HCEC 1CT (cell line): ENCODE data around the gene BEST2.

Experiments used
- DNase-seq: peaks from one replicate; pipeline ENCODE4 v3.0.0-alpha.2; 2017

BEST2 gene

GRCh38 chr19:12772323-12772722, 20.7 kb downstream of the BEST2 start:
- no peak for DNase-seq

DNA sequence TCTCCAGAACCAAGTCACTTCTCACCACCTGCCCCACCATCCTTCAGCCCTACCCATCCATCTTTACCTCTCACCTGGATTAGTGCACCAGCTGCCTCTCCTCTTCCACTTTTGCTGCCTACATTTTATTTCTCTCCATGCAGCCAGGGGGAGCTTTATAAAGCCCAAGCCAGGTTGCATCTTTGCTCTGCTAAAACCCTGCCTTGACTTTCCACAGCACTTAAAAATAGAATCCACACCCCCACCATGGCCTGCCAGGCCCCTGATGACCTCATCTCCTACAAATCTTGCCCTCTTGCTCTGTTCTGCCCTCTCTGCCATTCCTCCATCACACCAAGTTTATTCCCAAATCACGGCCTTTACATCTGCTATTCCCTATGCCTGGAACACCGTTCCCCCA, 22.0 kb downstream of the BEST2 start:
- peak; percentile 34 for DNase-seq

DNA sequence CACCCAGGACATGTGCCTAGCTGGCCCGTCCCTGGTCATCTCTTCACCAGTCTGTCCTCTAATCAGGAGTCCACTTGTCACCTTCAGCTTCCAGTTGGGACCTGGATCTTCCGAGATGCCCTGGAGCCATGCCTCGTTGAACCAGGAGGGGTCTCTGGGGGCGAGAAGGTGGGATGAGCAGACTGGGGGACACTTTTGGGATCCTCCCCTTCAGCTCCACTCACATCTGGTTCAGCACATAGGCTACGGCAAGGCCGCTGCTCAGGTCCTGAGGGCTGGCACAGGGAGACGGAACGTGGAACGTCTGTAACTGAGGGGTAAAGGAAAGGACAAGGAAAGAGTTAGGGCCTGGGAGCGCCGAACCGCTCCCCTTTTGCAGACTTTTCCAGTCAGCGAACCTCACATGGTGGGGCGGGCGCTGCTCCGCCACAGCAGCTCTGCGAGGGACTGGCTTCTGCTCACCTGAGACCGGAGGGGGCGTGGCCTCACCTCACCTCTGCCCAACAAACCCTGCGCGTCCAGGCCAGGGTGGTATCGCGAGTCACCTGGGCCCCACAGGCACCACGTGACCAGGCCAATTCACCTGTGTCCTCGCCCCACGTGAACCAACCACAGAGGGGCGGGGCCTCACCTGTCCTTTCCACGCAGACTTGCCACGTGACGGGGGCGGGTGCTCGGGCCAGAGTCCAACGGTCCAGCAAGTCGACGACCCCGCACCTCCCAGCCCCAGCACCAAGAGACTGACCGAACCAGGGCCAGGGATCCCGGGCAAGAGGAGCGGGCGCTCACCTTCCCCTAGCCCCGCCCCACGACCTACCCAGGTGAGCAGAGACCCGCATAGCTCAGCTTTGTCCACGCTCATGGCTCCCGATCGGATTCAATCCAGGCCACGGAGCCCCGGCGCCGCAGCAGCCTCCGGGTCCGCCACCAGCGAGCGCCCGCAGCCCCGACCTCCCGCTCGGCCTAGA, 23.3 kb downstream of the BEST2 start, which contains the start of gene HOOK2:
TSS of gene HOOK2 (minus strand) at position 965 of the 968 bp plus-strand sequence. CDS start at position 862, 103 bp downstream.
- DNase-seq: no peak

- peak; percentile 68 for DNase-seq
Measured at GRCh38 chr19:12777217-12778016, 25.8 kb downstream of the BEST2 start.

DNA sequence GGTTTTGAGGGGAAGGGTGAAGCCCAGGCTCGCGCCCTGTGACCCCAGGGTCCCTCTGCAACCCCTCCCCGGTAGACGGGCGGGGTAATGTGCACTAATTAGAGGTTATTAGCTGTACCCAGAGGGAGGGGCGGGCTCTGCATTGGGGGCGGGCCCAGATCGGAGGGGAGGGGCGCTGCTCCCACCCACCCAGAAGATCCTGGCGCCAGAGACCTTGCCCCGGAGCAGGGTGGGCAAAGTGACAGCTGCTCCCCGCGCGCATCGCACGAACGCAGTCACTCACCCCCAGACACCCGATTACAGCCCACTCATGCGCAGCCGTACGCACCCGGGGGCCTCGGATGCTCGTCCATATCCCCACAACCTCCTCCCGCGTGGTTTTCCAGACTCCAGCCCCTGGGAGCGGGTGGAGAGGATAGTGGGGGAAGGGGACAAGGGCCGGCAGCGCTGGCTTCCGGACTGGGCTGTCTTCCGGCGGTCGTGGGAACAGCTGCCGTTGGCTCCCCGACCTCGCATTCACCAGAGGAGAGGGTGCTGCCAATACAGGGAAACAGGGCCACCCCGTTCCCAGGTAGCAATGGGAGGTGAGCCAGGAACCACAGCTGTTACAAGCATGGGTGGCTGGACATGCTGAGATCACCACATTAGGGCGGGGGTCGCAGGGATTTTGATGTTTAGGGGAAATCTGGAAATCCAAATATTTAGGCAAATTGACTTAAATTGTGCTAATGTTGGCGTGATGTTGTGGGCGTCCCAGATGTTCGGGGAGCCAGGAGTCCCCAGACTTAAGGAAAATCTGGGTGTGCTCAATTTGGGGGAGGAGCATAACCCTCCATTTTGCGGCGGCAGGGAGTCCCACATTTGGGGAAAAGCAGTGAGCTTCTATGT, 26.7 kb downstream of the BEST2 start:
- DNase-seq: peak; percentile 69

DNA sequence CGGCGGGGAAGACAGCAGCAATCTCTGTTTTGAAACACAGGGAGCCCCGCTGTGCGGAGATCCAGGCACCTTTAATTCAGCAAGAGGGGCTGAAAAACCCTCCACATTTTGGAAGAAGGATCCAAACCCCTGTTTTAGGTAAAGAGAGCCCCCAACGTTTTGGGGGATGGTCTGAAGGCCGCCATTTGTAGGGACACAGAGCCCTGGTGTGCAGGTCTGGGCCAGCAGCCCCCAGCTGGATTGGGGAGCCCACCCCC, 27.2 kb downstream of the BEST2 start:
- DNase-seq: no peak

GRCh38 chr19:12779162-12779993, 27.8 kb downstream of the BEST2 start:
- DNase-seq: peak; percentile 71

DNA sequence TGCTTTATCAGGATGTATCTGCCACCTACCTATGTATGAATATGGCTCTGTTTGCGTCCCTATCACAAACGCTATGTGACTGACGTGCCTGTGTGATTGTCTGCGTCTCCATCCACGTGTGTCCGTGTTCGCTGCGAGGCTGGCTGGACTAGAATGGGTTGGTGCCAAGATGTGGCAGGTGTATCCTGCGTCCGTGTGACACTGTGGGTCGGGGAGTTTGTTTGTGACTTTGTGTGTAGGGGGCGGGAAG, 30.5 kb downstream of the BEST2 start:
- no peak for DNase-seq

DNA sequence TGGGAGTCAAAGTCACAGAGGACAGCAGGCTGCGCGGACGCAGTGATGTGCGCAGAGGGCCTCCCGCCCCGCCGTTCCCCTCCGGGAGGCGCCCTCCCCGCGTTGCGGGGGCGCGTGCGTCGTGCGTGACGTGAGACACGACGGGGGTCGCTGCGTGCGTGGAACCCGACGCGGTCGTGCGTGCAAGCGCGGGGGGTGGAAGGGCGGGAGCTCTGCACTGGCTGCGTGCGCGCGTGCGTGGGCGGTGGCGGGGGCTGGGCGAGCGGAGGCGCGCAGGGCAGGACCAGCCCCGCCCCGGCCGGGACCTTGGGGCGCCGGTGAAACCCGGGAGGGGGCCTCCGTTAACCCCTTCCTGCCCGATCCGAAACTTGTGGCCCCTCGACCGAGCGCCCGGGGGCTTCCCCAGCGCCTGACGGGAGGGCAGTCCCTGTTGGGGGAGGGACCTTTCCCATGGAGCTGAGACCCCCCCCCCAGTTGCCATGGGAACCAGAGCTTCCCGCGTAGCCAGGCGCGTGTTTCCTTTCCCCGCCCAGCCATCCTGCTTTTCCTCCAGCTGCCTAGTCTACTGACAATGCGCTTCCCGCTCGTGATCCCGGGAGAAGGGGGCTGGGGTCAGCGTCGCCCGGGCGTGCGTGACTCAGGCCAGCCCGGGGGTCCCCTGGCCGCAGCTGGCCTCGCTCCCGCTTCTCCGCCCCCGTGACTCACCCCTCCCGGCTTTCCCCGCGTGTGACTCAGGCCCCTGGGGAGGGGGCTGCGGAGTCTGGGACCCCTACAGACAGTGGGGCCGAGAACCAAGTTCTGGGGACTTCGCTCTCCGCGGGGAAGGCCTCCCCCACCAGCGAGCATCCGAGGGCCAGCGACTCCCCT, 31.1 kb downstream of the BEST2 start:
- peak; percentile 63 for DNase-seq

DNA sequence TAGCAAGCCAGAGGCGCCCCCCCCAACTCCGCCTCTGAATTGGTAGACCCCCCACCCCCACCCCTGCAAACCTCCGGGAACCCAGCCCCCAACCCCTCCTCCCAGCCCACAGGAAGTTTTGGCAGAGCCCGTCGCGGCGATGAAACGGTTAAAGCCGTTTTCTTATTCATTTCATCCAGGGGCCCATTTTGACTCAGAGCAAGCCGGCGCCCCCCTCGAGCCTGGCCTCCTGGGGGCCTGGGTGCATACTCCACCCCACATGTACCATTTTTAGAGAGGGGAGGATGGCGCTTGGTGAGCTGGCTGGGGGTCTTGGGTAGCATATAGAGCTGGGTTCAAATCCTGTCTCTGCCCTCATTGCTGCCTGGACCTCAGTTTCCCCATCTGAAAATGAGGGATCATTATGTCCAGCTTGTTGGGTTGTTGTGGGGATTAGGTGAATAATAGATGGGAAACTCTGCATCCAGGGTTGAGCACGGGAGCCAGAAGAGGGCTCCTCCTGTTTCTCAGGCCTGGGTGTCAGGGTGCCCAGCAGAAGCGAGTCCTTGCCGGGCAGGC, 31.8 kb downstream of the BEST2 start:
- no peak for DNase-seq

GRCh38 chr19:12783849-12784393, 32.3 kb downstream of the BEST2 start:
- DNase-seq: no peak

DNA sequence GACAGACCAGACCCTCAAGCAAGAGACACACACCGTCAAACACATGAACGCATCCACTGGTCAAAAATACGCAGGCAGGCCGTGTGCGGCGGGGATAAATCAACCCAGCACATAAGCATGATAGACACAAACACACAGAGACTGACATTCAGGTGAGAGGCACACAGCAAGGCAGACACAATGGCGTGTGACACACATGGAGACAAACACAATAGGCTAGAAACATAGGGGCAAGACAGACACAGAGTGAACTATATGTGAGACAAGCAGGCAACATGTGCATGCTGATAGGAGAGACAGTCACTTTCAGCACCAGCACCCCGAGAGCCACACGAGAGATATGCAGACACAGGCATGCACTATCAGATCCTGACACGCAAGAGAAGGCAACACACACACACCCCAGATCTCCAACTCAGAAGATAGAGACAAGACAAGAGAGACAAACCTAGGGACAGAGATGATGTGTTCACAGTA, 32.8 kb downstream of the BEST2 start:
- DNase-seq: peak; percentile 7

- DNase-seq: no peak
Measured at GRCh38 chr19:12784871-12785430, 33.4 kb downstream of the BEST2 start.

GRCh38 chr19:12785431-12786031, 33.9 kb downstream of the BEST2 start:
- no peak for DNase-seq

- DNase-seq: peak; percentile 39
Measured at GRCh38 chr19:12786141-12786870, 34.7 kb downstream of the BEST2 start.

DNA sequence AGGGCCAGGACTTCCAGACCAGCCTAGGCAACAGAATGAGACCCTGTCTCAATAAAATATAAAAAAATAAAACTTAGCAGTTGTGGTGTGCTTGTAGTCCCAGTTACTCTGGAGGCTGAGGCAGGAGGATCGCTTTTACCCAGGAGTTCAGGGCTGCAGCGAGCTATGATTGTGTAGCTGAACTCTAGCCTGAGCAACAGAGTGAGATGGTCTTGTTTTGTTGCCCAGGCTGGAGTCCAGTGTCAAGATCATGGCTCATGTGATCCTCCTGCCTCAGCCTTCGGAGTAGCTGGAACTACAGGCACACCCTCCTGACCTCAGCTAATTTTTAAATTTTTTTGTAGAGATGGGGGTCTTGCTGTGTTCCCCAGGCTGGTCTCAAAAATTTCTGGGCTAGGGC, 35.4 kb downstream of the BEST2 start:
- DNase-seq: peak; percentile 48

GRCh38 chr19:12787458-12787857, 35.9 kb downstream of the BEST2 start:
- DNase-seq: peak; percentile 28

GRCh38 chr19:12788042-12788681, 36.6 kb downstream of the BEST2 start:
- peak; percentile 61 for DNase-seq
